Lower leg skin (tissue), 3 donors: ENCODE measurements around the gene DCLRE1A.

Experiments
- CTCF ChIP-seq, 3 donors: fragments of 450-650 bp; IDR thresholded peaks; one replicate each; pipeline ENCODE4 v1.5.1; 2016; ENCODE audit warnings: antibody characterized with exemption in 3 of 3, mild to moderate bottlenecking in 3 of 3, moderate library complexity in 2 of 3
- POLR2A ChIP-seq, 2 donors: fragments of 450-650 bp; IDR thresholded peaks; one replicate each; pipeline ENCODE4 v1.6.1; 2016 to 2017; ENCODE audit warnings: antibody characterized with exemption in 2 of 2, mild to moderate bottlenecking in 1 of 2, moderate library complexity in 1 of 2

- TF ChIP-seq CTCF (IDR thresholded peaks at IDR 0.05) (no peak), POLR2A (IDR thresholded peaks at IDR 0.05) (no peak)
These were observed 5.4 kb upstream of the DCLRE1A start for GRCh38 chr10:113859261-113859660.
